ENCODE data around the gene RNLS.

DNA sequence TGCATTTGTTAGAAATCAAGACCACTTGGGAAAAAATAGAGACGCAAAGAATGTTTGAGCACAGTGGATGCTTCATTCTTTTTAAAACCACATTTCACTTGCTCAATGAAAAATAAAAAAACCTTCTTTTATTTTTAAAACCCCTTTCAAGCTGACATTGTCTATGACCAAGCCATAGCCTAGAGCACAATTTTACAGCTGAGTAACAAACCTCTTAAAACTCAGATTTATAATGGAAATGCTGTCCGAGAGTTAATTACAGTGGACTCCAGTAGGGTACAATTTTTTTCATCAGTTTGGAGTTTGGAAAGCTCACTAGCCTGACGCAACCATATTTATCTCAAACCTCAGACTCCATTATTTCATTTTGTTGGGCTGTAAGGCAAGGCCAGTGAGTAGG is 116.3 kb downstream of the RNLS start:
- TF ChIP-seq EP300 (IDR thresholded peaks at IDR 0.05) = no peak
- TF ChIP-seq, protein P1, sequence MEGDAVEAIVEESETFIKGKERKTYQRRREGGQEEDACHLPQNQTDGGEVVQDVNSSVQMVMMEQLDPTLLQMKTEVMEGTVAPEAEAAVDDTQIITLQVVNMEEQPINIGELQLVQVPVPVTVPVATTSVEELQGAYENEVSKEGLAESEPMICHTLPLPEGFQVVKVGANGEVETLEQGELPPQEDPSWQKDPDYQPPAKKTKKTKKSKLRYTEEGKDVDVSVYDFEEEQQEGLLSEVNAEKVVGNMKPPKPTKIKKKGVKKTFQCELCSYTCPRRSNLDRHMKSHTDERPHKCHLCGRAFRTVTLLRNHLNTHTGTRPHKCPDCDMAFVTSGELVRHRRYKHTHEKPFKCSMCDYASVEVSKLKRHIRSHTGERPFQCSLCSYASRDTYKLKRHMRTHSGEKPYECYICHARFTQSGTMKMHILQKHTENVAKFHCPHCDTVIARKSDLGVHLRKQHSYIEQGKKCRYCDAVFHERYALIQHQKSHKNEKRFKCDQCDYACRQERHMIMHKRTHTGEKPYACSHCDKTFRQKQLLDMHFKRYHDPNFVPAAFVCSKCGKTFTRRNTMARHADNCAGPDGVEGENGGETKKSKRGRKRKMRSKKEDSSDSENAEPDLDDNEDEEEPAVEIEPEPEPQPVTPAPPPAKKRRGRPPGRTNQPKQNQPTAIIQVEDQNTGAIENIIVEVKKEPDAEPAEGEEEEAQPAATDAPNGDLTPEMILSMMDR (IDR thresholded peaks at IDR 0.05) = no peak
- no peak for TF ChIP-seq POLR2A (IDR thresholded peaks at IDR 0.05)
- TF ChIP-seq POLR2AphosphoS5 (IDR thresholded peaks at IDR 0.05) = no peak

All from sigmoid colon (tissue), 4 donors.